Ishikawa (cell line): ENCODE data around the gene BLOC1S3.

Experiments
- CEBPB ChIP-seq: IDR thresholded peaks from 2 replicates; pipeline ENCODE4 v1.6.1; 2012
- CREB1 ChIP-seq: IDR thresholded peaks from 2 replicates; pipeline ENCODE4 v1.6.1; 2012; ENCODE audit warnings: low read depth
- EGR1 ChIP-seq: IDR thresholded peaks from 2 replicates; pipeline ENCODE4 v1.6.1; 2012
- EP300 ChIP-seq: IDR thresholded peaks from 2 replicates; pipeline ENCODE4 v1.6.1; 2012; ENCODE audit warnings: borderline replicate concordance
- FOXM1 ChIP-seq: IDR thresholded peaks from 2 replicates; pipeline ENCODE4 v1.6.1; 2012; ENCODE audit warnings: low read depth, borderline replicate concordance
- MAX ChIP-seq: IDR thresholded peaks from 2 replicates; pipeline ENCODE4 v1.6.1; 2012
- NFIC ChIP-seq: IDR thresholded peaks from 2 replicates; pipeline ENCODE4 v1.6.1; 2012
- RAD21 ChIP-seq: IDR thresholded peaks from 2 replicates; pipeline ENCODE4 v1.6.1; 2012; ENCODE audit warnings: low read depth
- REST ChIP-seq: IDR thresholded peaks from 2 replicates; pipeline ENCODE4 v1.6.1; 2012; ENCODE audit warnings: low read depth, mild to moderate bottlenecking
- TAF1 ChIP-seq: IDR thresholded peaks from 2 replicates; pipeline ENCODE4 v1.6.1; 2012; ENCODE audit warnings: low read depth, mild to moderate bottlenecking
- YY1 ChIP-seq: IDR thresholded peaks from 2 replicates; pipeline ENCODE4 v1.6.1; 2012; ENCODE audit warnings: low read depth

DNA sequence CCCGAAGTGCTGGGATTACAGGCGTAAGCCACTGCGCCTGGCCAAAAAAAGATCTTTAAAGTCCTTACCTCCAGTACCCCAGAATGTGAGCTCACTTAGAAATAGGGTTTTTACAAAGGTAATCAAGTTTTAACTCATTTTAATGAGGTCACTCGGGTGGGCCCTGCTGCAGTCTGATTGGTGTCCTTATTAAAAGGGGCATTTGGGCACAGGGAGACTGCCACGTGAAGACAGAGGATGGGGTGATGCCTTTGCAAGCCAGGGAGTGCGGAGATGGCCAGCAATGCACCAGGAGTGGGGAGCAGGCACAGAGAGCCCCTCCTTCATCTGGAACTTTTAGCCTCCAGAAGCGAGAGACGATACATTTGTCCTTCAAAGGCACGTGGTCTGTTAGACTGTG lies 29.5 kb upstream of the BLOC1S3 start:
- TF ChIP-seq EGR1 (no peak), REST (no peak), EP300 (no peak), YY1 (no peak), TAF1 (no peak), FOXM1 (no peak), CEBPB (no peak), RAD21 (no peak), CREB1 (no peak), NFIC (no peak), MAX (no peak)
